CD8-positive, alpha-beta memory T cell (primary cell): ENCODE data around the gene SIGLEC15. TPM values are rescaled to one million over a fixed set of nuclear protein-coding genes. Genes with fewer than 3 reads are reported as not detected.

Experiments used
- polyA plus RNA-seq: library from polyadenylated mRNA; unstranded; fragments of 300-500 nt; fragmentation: Illumina TruSeq; gene quantifications from one replicate; pipeline ENCODE4 v1.2.3, GENCODE V29; 2021
- total RNA-seq, 2 experiments: library from RNA; stranded (reverse); gene quantifications; one replicate each; pipeline ENCODE4 v1.2.3, GENCODE V29; 2021

Gene SIGLEC15
- total and polyA plus RNA-seq, 3 experiments from 2014 or later: 0.07 TPM; not detected in 2

Other genes starting within 250 kb of the SIGLEC15 start
- under 1 TPM; 0.11 to 0.13 TPM for gene SLC14A2, start 210.2 kb upstream of the SIGLEC15 start, total RNA-seq
- gene SLC14A2, start 210.2 kb upstream of the SIGLEC15 start, polyA plus RNA-seq: 0.16 TPM
- gene SLC14A1, start 101.5 kb upstream of the SIGLEC15 start, total RNA-seq: 1 to 10 TPM; 2.3 to 3.6 TPM
- 3.8 TPM for gene SLC14A1, start 101.5 kb upstream of the SIGLEC15 start, polyA plus RNA-seq
- 10 to 100 TPM; 17.7 to 18.1 TPM for gene EPG5, start 141.7 kb downstream of the SIGLEC15 start, total RNA-seq
- gene EPG5, start 141.7 kb downstream of the SIGLEC15 start, polyA plus RNA-seq: 4.0 TPM
- 10 to 100 TPM; 24.9 to 25.3 TPM for gene PSTPIP2, start 246.6 kb downstream of the SIGLEC15 start, total RNA-seq
- gene PSTPIP2, start 246.6 kb downstream of the SIGLEC15 start, polyA plus RNA-seq: 11.0 TPM